AG09309 (cell line): ENCODE results near the gene PLEKHA5.

Experiments
- DNase-seq: peaks from one replicate; pipeline ENCODE4 v3.0.0-alpha.2; 2010; ENCODE audit warnings: low read depth
- H3K4me3 ChIP-seq: 2 replicates; pipeline ENCODE4 v1.5.1; 2011; ENCODE audit warnings: mild to moderate bottlenecking, low read depth, low read length, moderate library complexity; ENCODE audit not compliant: control insufficient read depth
- CTCF ChIP-seq: IDR thresholded peaks from 2 replicates; pipeline ENCODE4 v1.5.1; 2011; ENCODE audit warnings: mild to moderate bottlenecking, low read depth, low read length, inconsistent platforms; ENCODE audit not compliant: insufficient read depth, control insufficient read depth; ENCODE audit errors: missing control alignments

The PLEKHA5 gene

GRCh38 chr12:19419086-19419485 is 289.6 kb downstream of the PLEKHA5 start:
- no peak for TF ChIP-seq CTCF
- H3K4me3 ChIP-seq, result no peak overlapping the region
- no peak for DNase-seq

DNA sequence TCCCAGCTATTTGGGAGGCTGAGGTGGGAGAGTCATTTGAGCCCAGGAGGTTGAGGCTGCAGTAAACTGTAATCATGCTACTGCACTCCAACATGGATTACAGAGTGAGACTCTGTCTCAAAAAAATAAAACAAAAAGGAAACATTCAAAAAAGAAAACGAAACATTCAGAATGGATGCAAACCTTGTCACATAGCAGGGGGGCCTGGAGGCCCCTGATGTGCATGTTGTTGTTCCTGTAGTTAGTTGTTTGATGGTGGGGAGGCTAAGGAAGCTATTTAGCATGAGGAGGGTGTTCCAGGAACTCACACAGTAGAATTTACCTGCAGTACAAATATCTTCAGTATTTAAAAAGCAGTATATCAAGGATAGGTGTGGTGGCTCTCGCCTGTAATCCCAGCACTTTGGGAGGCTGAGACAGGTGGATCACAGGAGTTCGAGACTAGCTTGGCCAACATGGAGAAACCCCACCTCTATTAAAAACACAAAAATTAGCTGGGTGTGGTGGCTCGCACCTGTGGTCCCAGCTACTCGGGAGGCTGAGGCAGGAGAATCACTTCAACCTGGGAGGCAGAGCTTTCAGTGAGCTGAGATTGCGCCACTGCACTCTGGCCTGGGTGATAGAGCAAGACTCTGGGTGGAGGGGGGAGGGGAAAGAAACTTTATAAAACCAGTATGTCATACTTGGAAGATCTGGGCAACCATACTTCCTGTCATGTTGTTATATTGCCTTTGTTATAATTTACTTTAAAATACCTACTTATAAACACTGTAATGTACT is 292.2 kb downstream of the PLEKHA5 start:
- DNase-seq, result no peak
- H3K4me3 ChIP-seq, result no peak overlapping the region
- TF ChIP-seq CTCF, result no peak

DNA sequence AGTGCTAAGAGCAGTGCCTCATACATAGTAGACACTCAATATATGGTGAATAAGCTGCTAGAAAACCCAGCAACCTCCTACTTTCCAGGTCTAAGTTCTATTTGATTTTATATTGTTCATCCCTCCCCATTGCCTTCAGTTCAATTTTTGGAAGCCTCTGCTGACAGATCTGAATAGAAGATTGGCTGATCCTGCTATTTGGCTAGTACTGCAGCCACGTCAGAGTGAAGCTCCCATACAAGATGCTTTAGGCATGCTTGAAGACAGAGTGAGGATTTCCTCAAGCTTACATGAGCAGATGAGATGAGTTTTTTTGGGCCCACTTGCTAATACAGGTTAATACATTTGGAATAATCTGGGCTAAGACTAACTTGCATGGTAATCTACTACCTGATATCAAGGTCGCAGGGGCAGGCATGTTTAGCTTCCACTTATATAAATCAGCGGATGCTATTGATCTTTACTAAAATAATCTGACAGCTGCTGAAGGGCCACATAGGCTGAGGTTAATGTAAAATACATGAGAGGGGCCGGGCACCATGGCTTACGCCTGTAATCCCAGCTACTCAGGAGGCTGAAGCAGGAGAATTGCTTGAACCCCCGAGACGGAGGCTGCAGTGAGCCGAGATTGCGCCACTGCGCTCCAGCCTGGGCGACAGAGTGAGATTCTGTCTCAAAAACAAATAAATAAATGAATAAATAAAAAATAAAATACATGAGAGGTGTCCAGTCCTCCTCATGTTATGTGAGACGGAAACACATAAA is 293.8 kb downstream of the PLEKHA5 start:
- H3K4me3 ChIP-seq, result no peak overlapping the region
- no peak for DNase-seq
- TF ChIP-seq CTCF, result no peak
